ENCODE results near the gene WDR46.

- TF ChIP-seq, protein P1, sequence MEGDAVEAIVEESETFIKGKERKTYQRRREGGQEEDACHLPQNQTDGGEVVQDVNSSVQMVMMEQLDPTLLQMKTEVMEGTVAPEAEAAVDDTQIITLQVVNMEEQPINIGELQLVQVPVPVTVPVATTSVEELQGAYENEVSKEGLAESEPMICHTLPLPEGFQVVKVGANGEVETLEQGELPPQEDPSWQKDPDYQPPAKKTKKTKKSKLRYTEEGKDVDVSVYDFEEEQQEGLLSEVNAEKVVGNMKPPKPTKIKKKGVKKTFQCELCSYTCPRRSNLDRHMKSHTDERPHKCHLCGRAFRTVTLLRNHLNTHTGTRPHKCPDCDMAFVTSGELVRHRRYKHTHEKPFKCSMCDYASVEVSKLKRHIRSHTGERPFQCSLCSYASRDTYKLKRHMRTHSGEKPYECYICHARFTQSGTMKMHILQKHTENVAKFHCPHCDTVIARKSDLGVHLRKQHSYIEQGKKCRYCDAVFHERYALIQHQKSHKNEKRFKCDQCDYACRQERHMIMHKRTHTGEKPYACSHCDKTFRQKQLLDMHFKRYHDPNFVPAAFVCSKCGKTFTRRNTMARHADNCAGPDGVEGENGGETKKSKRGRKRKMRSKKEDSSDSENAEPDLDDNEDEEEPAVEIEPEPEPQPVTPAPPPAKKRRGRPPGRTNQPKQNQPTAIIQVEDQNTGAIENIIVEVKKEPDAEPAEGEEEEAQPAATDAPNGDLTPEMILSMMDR (IDR thresholded peaks at IDR 0.05; ENCODE audit: low read length): no peak
- no peak for TF ChIP-seq EZH2 (IDR thresholded peaks at IDR 0.05; ENCODE audit: borderline replicate concordance, low read length)
Measured at GRCh38 chr6:33251395-33252012, 37.5 kb downstream of the WDR46 start.
